Endodermal cell (in vitro differentiated cells): Measurements from ENCODE around the gene ADIG. TPM values are rescaled to one million over a fixed set of nuclear protein-coding genes. Genes with fewer than 3 reads are reported as not detected.

Experiments
- DNase-seq: peaks from one replicate; pipeline ENCODE4 v3.0.0-alpha.2; 2017
- H3K27ac ChIP-seq: 2 replicates; pipeline ENCODE4 v1.5.1; 2013; ENCODE audit warnings: mild to moderate bottlenecking, low read depth, low read length, moderate library complexity
- H3K27me3 ChIP-seq: 2 replicates; pipeline ENCODE4 v1.6.1; 2013; ENCODE audit warnings: mild to moderate bottlenecking, low read length, moderate library complexity; ENCODE audit not compliant: insufficient read depth, control insufficient read depth, poor library complexity, severe bottlenecking
- H3K36me3 ChIP-seq: 2 replicates; pipeline ENCODE4 v1.7.0; 2013; ENCODE audit warnings: mild to moderate bottlenecking, low read length, moderate library complexity; ENCODE audit not compliant: control insufficient read depth, insufficient read depth
- H3K4me1 ChIP-seq: one replicate; pipeline ENCODE4 v1.7.0; 2013; ENCODE audit warnings: low read length; ENCODE audit not compliant: control insufficient read depth, insufficient read depth
- H3K4me3 ChIP-seq: 2 replicates; pipeline ENCODE4 v1.5.1; 2013; ENCODE audit warnings: mild to moderate bottlenecking, low read length, moderate library complexity
- H3K9ac ChIP-seq: 2 replicates; pipeline ENCODE4 v1.6.1; 2013; ENCODE audit warnings: mild to moderate bottlenecking, low read length, moderate library complexity; ENCODE audit not compliant: poor library complexity, severe bottlenecking; ENCODE audit errors: extremely low read depth
- H3K9me3 ChIP-seq: 2 replicates; pipeline ENCODE4 v1.6.1; 2013; ENCODE audit warnings: mild to moderate bottlenecking, low read length, moderate library complexity; ENCODE audit not compliant: control insufficient read depth
- H3K27ac Mint-ChIP-seq: 2 replicates; pipeline ENCODE4 v1.8.0; 2020; ENCODE audit warnings: mixed read lengths
- H3K27me3 Mint-ChIP-seq: 2 replicates; pipeline ENCODE4 v1.8.0; 2021; ENCODE audit warnings: mild to moderate bottlenecking, mixed read lengths; ENCODE audit not compliant: insufficient read depth
- H3K36me3 Mint-ChIP-seq: 2 replicates; pipeline ENCODE4 v1.8.0; 2020; ENCODE audit warnings: low read depth, mixed read lengths
- H3K4me1 Mint-ChIP-seq: 2 replicates; pipeline ENCODE4 v1.8.0; 2020; ENCODE audit warnings: mixed read lengths
- H3K4me3 Mint-ChIP-seq: 2 replicates; pipeline ENCODE4 v1.8.0; 2020; ENCODE audit warnings: mild to moderate bottlenecking, moderate library complexity, mixed read lengths
- H3K9me3 Mint-ChIP-seq: 2 replicates; pipeline ENCODE4 v1.8.0; 2020; ENCODE audit warnings: mild to moderate bottlenecking, mixed read lengths
- WGBS, 2 experiments: methylation state at CpG; one replicate each; pipeline versions ENCODE4 v1.1.5 to v1.1.7; 2013; ENCODE audit warnings: missing lambda C conversion rate in 2 of 2, mixed read lengths in 1 of 2; ENCODE audit not compliant: insufficient coverage in 1 of 2, insufficient read length in 1 of 2; 5-methylcytosine and 5-hydroxymethylcytosine counted together
- total RNA-seq, 2 donors: library from RNA; stranded (reverse); fragmentation: NEBNext Ultra II Directional in 1 of 2; extraction: Animal tissue kit (Norgen Biotek cat#: 25700) in 1 of 2; gene quantifications; 2 replicates in 1 of 2; 3 replicates in 1 of 2; pipeline ENCODE4 v1.2.1, GENCODE V29; 2021
- TF ChIP-seq, protein P1 (sequence below): fragments of 200-600 bp; sonication (generic); conservative IDR thresholded peaks from 2 replicates; pipeline ENCODE4 v1.5.0; 2021; ENCODE audit warnings: antibody characterized with exemption, mild to moderate bottlenecking

ADIG gene
- total RNA-seq, 2 donors from 2014 or later = not detected

DNA sequence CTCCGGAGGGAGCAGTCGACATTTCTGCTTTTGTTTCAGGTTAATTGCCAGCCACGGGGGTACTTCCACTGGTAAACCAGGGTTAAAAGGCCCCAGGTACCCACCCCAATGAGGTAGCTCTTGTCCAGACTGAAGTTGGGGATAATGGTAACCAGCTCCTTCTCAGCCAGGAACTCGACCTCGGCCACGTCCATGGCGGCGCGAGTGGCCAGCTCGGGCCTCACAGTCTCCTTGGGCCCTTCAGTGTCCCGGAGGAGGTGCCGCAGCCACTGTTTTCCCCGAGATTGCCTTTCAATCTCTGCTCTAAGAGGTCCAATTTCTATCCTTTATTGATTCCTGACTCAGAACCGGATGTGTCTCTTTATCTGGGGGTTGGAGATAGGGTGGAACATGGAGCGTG, 34.3 kb downstream of the ADIG start:
- TF ChIP-seq, protein P1, sequence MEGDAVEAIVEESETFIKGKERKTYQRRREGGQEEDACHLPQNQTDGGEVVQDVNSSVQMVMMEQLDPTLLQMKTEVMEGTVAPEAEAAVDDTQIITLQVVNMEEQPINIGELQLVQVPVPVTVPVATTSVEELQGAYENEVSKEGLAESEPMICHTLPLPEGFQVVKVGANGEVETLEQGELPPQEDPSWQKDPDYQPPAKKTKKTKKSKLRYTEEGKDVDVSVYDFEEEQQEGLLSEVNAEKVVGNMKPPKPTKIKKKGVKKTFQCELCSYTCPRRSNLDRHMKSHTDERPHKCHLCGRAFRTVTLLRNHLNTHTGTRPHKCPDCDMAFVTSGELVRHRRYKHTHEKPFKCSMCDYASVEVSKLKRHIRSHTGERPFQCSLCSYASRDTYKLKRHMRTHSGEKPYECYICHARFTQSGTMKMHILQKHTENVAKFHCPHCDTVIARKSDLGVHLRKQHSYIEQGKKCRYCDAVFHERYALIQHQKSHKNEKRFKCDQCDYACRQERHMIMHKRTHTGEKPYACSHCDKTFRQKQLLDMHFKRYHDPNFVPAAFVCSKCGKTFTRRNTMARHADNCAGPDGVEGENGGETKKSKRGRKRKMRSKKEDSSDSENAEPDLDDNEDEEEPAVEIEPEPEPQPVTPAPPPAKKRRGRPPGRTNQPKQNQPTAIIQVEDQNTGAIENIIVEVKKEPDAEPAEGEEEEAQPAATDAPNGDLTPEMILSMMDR = no peak
- Histone ChIP-seq H3K36me3 (peaks cover 11% of the 10 kb centered on the region), H3K4me3 (no peak overlapping the region), H3K27me3 (no peaks in the 10 kb centered on the region), H3K4me1 (peaks cover 5% of the 10 kb centered on the region), H3K27ac (no peak overlapping the region), H3K9me3 (no peaks in the 10 kb centered on the region), H3K9ac (no peak overlapping the region)
- no peak overlapping the region for H3K27ac Mint-ChIP-seq
- no peak for DNase-seq
- peaks cover 31% of the 10 kb centered on the region for H3K4me1 Mint-ChIP-seq
- H3K4me3 Mint-ChIP-seq = no peak overlapping the region
- H3K36me3 Mint-ChIP-seq = peaks cover 38% of the 10 kb centered on the region
- 88 to 94% methylated on average over 9 to 15 of the region's 15 CpGs for WGBS, 2 experiments
- H3K9me3 Mint-ChIP-seq = peaks cover 1% of the 10 kb centered on the region
- H3K27me3 Mint-ChIP-seq = no peaks in the 10 kb centered on the region

DNA sequence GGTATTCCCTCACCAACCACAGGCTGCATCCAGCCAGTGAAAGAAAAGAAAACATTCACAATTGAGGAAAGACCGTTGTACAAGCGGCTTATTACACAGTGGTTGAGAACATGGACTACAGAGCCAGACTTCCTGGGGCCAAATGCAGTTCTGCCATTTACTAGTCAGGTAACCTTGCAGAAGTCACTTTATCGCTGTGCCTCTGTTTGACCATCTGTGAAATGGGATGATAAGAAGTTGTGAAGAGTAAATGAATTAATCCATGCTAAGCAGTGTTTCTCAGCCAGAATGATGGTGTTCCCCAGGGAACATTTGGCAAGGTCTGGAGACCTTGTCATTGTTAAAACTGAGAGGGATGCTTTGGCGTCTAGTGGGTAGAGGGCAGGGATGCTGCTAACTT, 35.5 kb downstream of the ADIG start:
- Mint-ChIP-seq H3K27me3 (no peaks in the 10 kb centered on the region), H3K9me3 (peaks cover 1% of the 10 kb centered on the region), H3K27ac (no peak overlapping the region), H3K4me1 (peaks cover 41% of the 10 kb centered on the region), H3K4me3 (no peak overlapping the region), H3K36me3 (peaks cover 35% of the 10 kb centered on the region)
- Histone ChIP-seq H3K4me1 (peaks cover 5% of the 10 kb centered on the region), H3K27ac (no peak overlapping the region), H3K36me3 (peaks cover 11% of the 10 kb centered on the region), H3K9ac (no peak overlapping the region), H3K9me3 (no peaks in the 10 kb centered on the region), H3K27me3 (no peaks in the 10 kb centered on the region), H3K4me3 (no peak overlapping the region)
- TF ChIP-seq, protein P1 = no peak
- DNase-seq = no peak
- WGBS, 2 experiments = 95 to 96% methylated on average over 4 of the region's 4 CpGs

DNA sequence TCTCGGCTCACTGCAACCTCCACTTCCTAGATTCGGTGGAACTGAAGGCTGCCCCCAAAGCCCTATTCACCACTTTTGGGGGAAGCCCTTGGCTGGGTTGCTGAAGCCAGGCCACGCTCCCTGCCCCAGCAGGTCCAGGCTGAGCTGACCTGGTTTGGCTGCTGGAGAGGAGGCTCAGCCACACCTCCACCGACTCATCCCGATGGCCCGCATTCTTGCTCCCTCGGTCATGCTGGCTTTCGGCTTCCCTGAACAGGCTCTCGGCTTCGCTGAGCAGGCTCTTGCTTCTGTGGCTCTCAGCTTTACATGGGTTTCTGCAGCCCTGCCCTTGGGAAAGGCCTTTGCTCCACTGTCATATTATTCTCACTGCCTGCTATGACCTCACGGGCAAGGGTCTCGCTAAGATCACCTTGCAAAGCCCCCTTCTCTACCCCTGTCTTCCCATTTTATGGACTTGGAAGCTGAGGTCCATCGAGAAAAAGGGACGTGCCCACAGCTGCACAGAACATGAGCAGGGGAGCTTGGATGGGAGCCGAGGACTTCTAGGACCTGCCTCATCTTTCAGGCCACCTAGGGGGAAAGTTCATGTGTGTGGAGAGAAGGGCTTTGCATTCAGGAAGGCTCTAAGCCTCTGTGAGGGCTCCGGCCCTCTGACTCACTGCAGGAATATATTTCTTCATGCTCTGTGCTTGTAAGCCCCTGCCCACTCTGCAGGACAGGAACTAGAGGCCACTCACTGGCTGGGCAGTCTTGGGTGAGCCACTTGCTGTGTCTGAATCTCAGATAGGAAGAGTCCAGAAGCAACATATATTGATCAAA, 36.2 kb downstream of the ADIG start:
- no peak overlapping the region for H3K4me3 Mint-ChIP-seq
- H3K4me1 ChIP-seq = peaks cover 5% of the 10 kb centered on the region
- peak overlapping the region; percentile 79 for H3K27ac Mint-ChIP-seq
- H3K9ac ChIP-seq = no peak overlapping the region
- peaks cover 11% of the 10 kb centered on the region for H3K36me3 ChIP-seq
- no peaks in the 10 kb centered on the region for H3K9me3 ChIP-seq
- H3K27ac ChIP-seq = no peak overlapping the region
- H3K4me1 Mint-ChIP-seq = peaks cover 42% of the 10 kb centered on the region
- no peak overlapping the region for H3K4me3 ChIP-seq
- TF ChIP-seq, protein P1 = no peak
- 78 to 86% methylated on average over 12 to 16 of the region's 16 CpGs for WGBS, 2 experiments
- DNase-seq = peak; percentile 87
- H3K9me3 Mint-ChIP-seq = peaks cover 1% of the 10 kb centered on the region
- no peaks in the 10 kb centered on the region for H3K27me3 ChIP-seq
- peaks cover 36% of the 10 kb centered on the region for H3K36me3 Mint-ChIP-seq
- H3K27me3 Mint-ChIP-seq = no peaks in the 10 kb centered on the region
